Mesothelial cell of epicardium (in vitro differentiated cells): ENCODE data around the gene CALN1. TPM values are rescaled to one million over a fixed set of nuclear protein-coding genes. Genes with fewer than 3 reads are reported as not detected.

Experiments used
- DNase-seq, 2 experiments: peaks; one replicate each; pipeline ENCODE4 v3.0.0; 2021; ENCODE audit warnings: low spot score in 2 of 2; ENCODE audit not compliant: unreplicated experiment in 2 of 2
- H3K27ac Mint-ChIP-seq: 2 replicates; pipeline ENCODE4 v1.8.0; 2021; ENCODE audit warnings: mixed read lengths
- H3K27me3 Mint-ChIP-seq: 2 replicates; pipeline ENCODE4 v1.8.0; 2021; ENCODE audit warnings: low read depth, mixed read lengths
- H3K36me3 Mint-ChIP-seq: 2 replicates; pipeline ENCODE4 v1.8.0; 2021; ENCODE audit warnings: mixed read lengths
- H3K4me1 Mint-ChIP-seq: 2 replicates; pipeline ENCODE4 v1.8.0; 2021; ENCODE audit warnings: mixed read lengths
- H3K4me3 Mint-ChIP-seq: 2 replicates; pipeline ENCODE4 v1.8.0; 2021; ENCODE audit warnings: mild to moderate bottlenecking, moderate library complexity, mixed read lengths
- H3K9me3 Mint-ChIP-seq: 2 replicates; pipeline ENCODE4 v1.8.0; 2021; ENCODE audit warnings: mixed read lengths
- total RNA-seq: library from RNA; stranded (reverse); gene quantifications from 3 replicates; pipeline ENCODE4 v1.2.1, GENCODE V29; 2021
- TF ChIP-seq, protein P1 (sequence below): fragments of 200-600 bp; sonication (generic); IDR thresholded peaks from one replicate; pipeline ENCODE4 v1.5.0; 2021; ENCODE audit warnings: antibody characterized with exemption; ENCODE audit not compliant: unreplicated experiment

The CALN1 gene
- total RNA-seq, 1 donor from 2014 or later = 1.1 TPM

DNA sequence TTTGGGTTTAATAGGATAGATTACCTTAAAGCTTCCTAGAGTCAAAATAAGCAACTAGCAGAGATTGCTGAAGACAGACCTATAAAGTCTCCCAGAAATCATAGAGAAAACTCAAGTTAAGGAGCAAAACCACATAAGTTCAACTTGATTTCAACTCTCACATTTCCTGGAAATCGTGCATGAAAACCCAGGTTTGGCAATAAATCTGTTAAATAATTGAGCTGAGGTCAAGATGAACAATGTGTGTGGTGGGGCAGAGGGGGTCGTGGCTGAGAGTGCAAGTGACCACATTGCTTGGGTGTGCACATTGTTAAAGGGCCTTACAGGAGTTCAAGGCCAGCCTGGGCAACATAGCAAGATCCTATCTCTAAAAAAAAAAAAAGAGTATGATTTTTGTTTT lies 643.7 kb downstream of the CALN1 start:
- H3K4me3 Mint-ChIP-seq = no peak overlapping the region
- peaks cover 18% of the 10 kb centered on the region for H3K27me3 Mint-ChIP-seq
- no peak for DNase-seq
- TF ChIP-seq, protein P1, sequence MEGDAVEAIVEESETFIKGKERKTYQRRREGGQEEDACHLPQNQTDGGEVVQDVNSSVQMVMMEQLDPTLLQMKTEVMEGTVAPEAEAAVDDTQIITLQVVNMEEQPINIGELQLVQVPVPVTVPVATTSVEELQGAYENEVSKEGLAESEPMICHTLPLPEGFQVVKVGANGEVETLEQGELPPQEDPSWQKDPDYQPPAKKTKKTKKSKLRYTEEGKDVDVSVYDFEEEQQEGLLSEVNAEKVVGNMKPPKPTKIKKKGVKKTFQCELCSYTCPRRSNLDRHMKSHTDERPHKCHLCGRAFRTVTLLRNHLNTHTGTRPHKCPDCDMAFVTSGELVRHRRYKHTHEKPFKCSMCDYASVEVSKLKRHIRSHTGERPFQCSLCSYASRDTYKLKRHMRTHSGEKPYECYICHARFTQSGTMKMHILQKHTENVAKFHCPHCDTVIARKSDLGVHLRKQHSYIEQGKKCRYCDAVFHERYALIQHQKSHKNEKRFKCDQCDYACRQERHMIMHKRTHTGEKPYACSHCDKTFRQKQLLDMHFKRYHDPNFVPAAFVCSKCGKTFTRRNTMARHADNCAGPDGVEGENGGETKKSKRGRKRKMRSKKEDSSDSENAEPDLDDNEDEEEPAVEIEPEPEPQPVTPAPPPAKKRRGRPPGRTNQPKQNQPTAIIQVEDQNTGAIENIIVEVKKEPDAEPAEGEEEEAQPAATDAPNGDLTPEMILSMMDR = no peak
- no peaks in the 10 kb centered on the region for H3K36me3 Mint-ChIP-seq
- peaks cover 20% of the 10 kb centered on the region for H3K9me3 Mint-ChIP-seq
- H3K27ac Mint-ChIP-seq = no peak overlapping the region
- H3K4me1 Mint-ChIP-seq = peaks cover 1% of the 10 kb centered on the region

GRCh38 chr7:71766016-71766415 lies 646.1 kb downstream of the CALN1 start:
- H3K9me3 Mint-ChIP-seq = peaks cover 41% of the 10 kb centered on the region

GRCh38 chr7:71761336-71761735 lies 650.8 kb downstream of the CALN1 start:
- no peaks in the 10 kb centered on the region for H3K4me1 Mint-ChIP-seq
- no peak overlapping the region for H3K27ac Mint-ChIP-seq
- TF ChIP-seq, protein P1 = no peak
- peaks cover under 1% of the 10 kb centered on the region for H3K27me3 Mint-ChIP-seq
- peaks cover 60% of the 10 kb centered on the region for H3K9me3 Mint-ChIP-seq
- no peak for DNase-seq
- H3K36me3 Mint-ChIP-seq = no peaks in the 10 kb centered on the region
- H3K4me3 Mint-ChIP-seq = no peak overlapping the region

More at GRCh38 chr7:71766016-71766415, 646.1 kb downstream of the CALN1 start:
- Mint-ChIP-seq H3K27ac (no peak overlapping the region), H3K27me3 (no peaks in the 10 kb centered on the region), H3K36me3 (no peaks in the 10 kb centered on the region), H3K4me1 (peaks cover 1% of the 10 kb centered on the region), H3K4me3 (no peak overlapping the region)
- DNase-seq = no peak
- TF ChIP-seq, protein P1 = no peak

DNA sequence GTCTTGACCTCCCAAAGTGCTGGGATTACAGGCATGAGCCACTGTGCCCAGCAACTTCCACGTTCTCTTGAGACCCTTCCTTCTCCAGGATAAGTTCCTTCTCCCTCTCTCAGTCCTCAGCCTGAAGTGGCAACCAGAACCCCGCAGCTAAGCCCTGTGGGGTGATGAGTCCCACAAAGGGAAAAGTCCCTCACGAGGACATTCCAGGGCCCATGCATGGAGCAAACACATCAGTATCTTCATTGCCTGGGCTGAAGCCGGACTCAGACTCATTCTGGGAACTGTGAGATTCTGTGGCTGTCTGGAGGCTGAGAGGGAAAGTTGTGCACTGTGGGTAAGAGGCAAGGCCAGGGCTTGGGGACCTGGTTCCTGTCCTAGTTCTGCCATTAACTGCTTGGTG lies 657.3 kb downstream of the CALN1 start:
- Mint-ChIP-seq H3K9me3 (peaks cover 25% of the 10 kb centered on the region), H3K27ac (no peak overlapping the region), H3K27me3 (peaks cover 52% of the 10 kb centered on the region), H3K4me3 (no peak overlapping the region), H3K36me3 (no peaks in the 10 kb centered on the region), H3K4me1 (peaks cover 1% of the 10 kb centered on the region)
- TF ChIP-seq, protein P1 = no peak
- no peak for DNase-seq

GRCh38 chr7:71753956-71754664 lies 658.0 kb downstream of the CALN1 start:
- TF ChIP-seq, protein P1 = no peak
- Mint-ChIP-seq H3K4me3 (no peak overlapping the region), H3K27ac (no peak overlapping the region), H3K27me3 (peaks cover 56% of the 10 kb centered on the region), H3K4me1 (peaks cover 1% of the 10 kb centered on the region), H3K9me3 (peaks cover 28% of the 10 kb centered on the region), H3K36me3 (no peaks in the 10 kb centered on the region)
- DNase-seq = no peak
